Hepatic stellate cell (primary cell): ENCODE data around the gene ARPC2.
"Not testable (repeated sequence)": the region's sequence is repeated elsewhere in the genome, so short reads cannot be mapped to it uniquely, and the experiment has no call there.

ENCODE experiments used
- DNase-seq: peaks from one replicate; pipeline ENCODE4 v3.0.0; 2011; ENCODE audit warnings: low spot score

The ARPC2 gene

GRCh38 chr2:218271487-218271797 is 54.5 kb downstream of the ARPC2 start:
- DNase-seq: no peak

- no peak for DNase-seq
Measured at GRCh38 chr2:218271865-218272530, 55.0 kb downstream of the ARPC2 start.

- peak; percentile 91 for DNase-seq
Measured at GRCh38 chr2:218272531-218273212, 55.7 kb downstream of the ARPC2 start.

GRCh38 chr2:218273214-218273907 is 56.4 kb downstream of the ARPC2 start:
- not testable (repeated sequence) for DNase-seq

GRCh38 chr2:218273908-218274249 is 56.9 kb downstream of the ARPC2 start:
- no peak for DNase-seq

GRCh38 chr2:218274586-218274985 is 57.6 kb downstream of the ARPC2 start:
- DNase-seq: no peak

- no peak for DNase-seq
Measured at GRCh38 chr2:218275371-218276072, 58.5 kb downstream of the ARPC2 start.

GRCh38 chr2:218276986-218277755 is 60.2 kb downstream of the ARPC2 start:
- DNase-seq: no peak

GRCh38 chr2:218277921-218278320 is 60.9 kb downstream of the ARPC2 start:
- no peak for DNase-seq

- no peak for DNase-seq
Measured at GRCh38 chr2:218278531-218279360, 61.8 kb downstream of the ARPC2 start.

GRCh38 chr2:218280260-218280870 is 63.4 kb downstream of the ARPC2 start:
- no peak for DNase-seq

GRCh38 chr2:218281449-218281848 is 64.5 kb downstream of the ARPC2 start:
- DNase-seq: no peak

GRCh38 chr2:218282173-218282991 is 65.4 kb downstream of the ARPC2 start:
- DNase-seq: peak; percentile 67

- DNase-seq: peak; percentile 84
Measured at GRCh38 chr2:218284106-218284811, 67.3 kb downstream of the ARPC2 start.

- DNase-seq: no peak
Measured at GRCh38 chr2:218285604-218286003, 68.6 kb downstream of the ARPC2 start.

GRCh38 chr2:218286570-218287459 is 69.8 kb downstream of the ARPC2 start:
- DNase-seq: peak; percentile 95

GRCh38 chr2:218289639-218290315 is 72.8 kb downstream of the ARPC2 start:
- DNase-seq: no peak
